ENCODE measurements around the gene GABBR1. TPM values are rescaled to one million over a fixed set of nuclear protein-coding genes. Genes with fewer than 3 reads are reported as not detected.
A peak's percentile ranks its signal among the peaks of the same experiment; 100 is the strongest.

GABBR1 gene
- total and polyA plus RNA-seq, 2 of the 13 experiments (the other 11 are each of a cell fraction or from before 2014, with no cell fraction given), result 0.07 to 0.37 TPM

DNA sequence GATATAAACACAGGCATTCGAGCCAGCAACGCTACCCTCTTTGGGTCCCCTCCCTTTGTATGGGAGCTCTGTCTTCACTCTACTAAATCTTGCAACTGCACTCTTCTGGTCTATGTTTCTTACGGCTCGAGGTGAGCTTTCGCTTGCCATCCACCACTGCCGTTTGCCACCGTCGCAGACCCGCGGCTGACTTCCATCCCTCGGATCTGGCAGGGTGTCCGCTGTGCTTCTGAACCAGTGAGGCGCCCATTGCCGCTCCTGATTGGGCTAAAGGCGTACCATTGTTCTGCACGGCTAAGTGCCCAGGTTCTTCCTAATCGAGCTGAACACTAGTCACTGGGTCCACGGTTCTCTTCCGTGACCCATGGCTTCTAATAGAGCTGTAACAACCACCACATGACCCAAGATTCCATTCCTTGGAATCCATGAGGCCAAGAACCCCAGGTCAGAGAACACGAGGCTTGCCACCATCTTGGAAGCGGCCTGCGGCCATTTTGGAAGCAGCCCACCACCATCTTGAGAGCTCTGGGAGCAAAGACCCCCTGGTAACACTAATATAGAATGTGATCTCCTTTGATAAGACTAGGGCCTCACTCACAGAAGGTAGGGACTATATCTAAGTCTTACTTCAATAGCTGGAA lies 74.4 kb downstream of the GABBR1 start:
- peak overlapping the region; percentile 28 for H3K4me2 ChIP-seq (ENCODE audit: low read depth, low read length)
- ChIA-PET CTCF (ENCODE audit: low intra/inter-chr PET ratio, low total read pairs) (no interaction called here), POLR2A (interaction anchor here (0.6 to 2.6 kb wide), 6 partner anchors 9 to 693 kb away, joined by 3 to 8 read pairs (median 5); a partner anchor contains a TSS)
- H3K27ac ChIP-seq (ENCODE audit: extremely low read length, insufficient read depth, low read length), result no peak overlapping the region
- H3K79me2 ChIP-seq (ENCODE audit: insufficient read depth, low read length), result no peaks in the 10 kb centered on the region
- H3K4me1 ChIP-seq (ENCODE audit: insufficient read depth, low read length), result peaks cover 37% of the 10 kb centered on the region
- H2AFZ ChIP-seq (ENCODE audit: low read length), result no peak overlapping the region
- no peaks in the 10 kb centered on the region for H3K36me3 ChIP-seq (replicated peaks in 1 of 2; ENCODE audit: control insufficient read depth in 1 of 2, insufficient read depth in 2 of 2, low read length in 2 of 2)
- no peak for DNase-seq (ENCODE audit: low spot score)
- in situ Hi-C loops (cut with HindIII; ENCODE audit: extremely low pct_ligation_motif_present, low pct_unique_long_range_greater_than_20kb), result no loop called here
- no TSS peak for BruUV-seq (replicated peaks)
- no peaks in the 10 kb centered on the region for H4K20me1 ChIP-seq (ENCODE audit: insufficient read depth, low read length)
- no peak overlapping the region for H3K4me3 ChIP-seq (replicated peaks in 1 of 3; ENCODE audit: insufficient read depth in 1 of 3, low read depth in 2 of 3, low read length in 3 of 3)
- H3K9ac ChIP-seq (ENCODE audit: insufficient read depth, low read depth, low read length), result no peak overlapping the region
- 90% methylated on average over 22 of the region's 22 CpGs for WGBS (ENCODE audit: low lambda C conversion rate)
- no peak for ATAC-seq
- intact Hi-C loops (cut with micrococcal nuclease; ENCODE audit: unreplicated experiment), result no loop called here
- no peaks in the 10 kb centered on the region for H3K27me3 ChIP-seq (ENCODE audit: control insufficient read depth in 1 of 2, insufficient read depth in 2 of 2, low read length in 2 of 2)
- H3K9me3 ChIP-seq (ENCODE audit: low read length), result no peaks in the 10 kb centered on the region
- no peak for FAIRE-seq
- TF ChIP-seq, protein P1, sequence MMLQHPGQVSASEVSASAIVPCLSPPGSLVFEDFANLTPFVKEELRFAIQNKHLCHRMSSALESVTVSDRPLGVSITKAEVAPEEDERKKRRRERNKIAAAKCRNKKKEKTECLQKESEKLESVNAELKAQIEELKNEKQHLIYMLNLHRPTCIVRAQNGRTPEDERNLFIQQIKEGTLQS (CRISPR knock-in tag; IDR thresholded peaks at IDR 0.05), result no peak
- TF ChIP-seq GABPB1 (CRISPR knock-in tag; IDR thresholded peaks at IDR 0.05), result no peak
- TF ChIP-seq HOXA7 (CRISPR knock-in tag; IDR thresholded peaks at IDR 0.05), result no peak
- no peak for TF ChIP-seq TEAD2 (CRISPR knock-in tag; IDR thresholded peaks at IDR 0.05)
- TF ChIP-seq, protein P2, sequence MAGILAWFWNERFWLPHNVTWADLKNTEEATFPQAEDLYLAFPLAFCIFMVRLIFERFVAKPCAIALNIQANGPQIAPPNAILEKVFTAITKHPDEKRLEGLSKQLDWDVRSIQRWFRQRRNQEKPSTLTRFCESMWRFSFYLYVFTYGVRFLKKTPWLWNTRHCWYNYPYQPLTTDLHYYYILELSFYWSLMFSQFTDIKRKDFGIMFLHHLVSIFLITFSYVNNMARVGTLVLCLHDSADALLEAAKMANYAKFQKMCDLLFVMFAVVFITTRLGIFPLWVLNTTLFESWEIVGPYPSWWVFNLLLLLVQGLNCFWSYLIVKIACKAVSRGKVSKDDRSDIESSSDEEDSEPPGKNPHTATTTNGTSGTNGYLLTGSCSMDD (CRISPR knock-in tag; IDR thresholded peaks at IDR 0.05), result no peak
- TF ChIP-seq, protein P3, sequence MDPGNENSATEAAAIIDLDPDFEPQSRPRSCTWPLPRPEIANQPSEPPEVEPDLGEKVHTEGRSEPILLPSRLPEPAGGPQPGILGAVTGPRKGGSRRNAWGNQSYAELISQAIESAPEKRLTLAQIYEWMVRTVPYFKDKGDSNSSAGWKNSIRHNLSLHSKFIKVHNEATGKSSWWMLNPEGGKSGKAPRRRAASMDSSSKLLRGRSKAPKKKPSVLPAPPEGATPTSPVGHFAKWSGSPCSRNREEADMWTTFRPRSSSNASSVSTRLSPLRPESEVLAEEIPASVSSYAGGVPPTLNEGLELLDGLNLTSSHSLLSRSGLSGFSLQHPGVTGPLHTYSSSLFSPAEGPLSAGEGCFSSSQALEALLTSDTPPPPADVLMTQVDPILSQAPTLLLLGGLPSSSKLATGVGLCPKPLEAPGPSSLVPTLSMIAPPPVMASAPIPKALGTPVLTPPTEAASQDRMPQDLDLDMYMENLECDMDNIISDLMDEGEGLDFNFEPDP (CRISPR knock-in tag; conservative IDR thresholded peaks at IDR 0.05), result no peak
- no peak for TF ChIP-seq ZFP37 (CRISPR knock-in tag; IDR thresholded peaks at IDR 0.05; ENCODE audit: borderline replicate concordance)
- TF ChIP-seq, protein P4, sequence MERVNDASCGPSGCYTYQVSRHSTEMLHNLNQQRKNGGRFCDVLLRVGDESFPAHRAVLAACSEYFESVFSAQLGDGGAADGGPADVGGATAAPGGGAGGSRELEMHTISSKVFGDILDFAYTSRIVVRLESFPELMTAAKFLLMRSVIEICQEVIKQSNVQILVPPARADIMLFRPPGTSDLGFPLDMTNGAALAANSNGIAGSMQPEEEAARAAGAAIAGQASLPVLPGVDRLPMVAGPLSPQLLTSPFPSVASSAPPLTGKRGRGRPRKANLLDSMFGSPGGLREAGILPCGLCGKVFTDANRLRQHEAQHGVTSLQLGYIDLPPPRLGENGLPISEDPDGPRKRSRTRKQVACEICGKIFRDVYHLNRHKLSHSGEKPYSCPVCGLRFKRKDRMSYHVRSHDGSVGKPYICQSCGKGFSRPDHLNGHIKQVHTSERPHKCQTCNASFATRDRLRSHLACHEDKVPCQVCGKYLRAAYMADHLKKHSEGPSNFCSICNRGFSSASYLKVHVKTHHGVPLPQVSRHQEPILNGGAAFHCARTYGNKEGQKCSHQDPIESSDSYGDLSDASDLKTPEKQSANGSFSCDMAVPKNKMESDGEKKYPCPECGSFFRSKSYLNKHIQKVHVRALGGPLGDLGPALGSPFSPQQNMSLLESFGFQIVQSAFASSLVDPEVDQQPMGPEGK (CRISPR knock-in tag; IDR thresholded peaks at IDR 0.05), result no peak
- TF ChIP-seq ATF1 (CRISPR knock-in tag; IDR thresholded peaks at IDR 0.05), result no peak
- no peak for TF ChIP-seq SMAD3 (CRISPR knock-in tag; IDR thresholded peaks at IDR 0.05)
- TF ChIP-seq KIAA2018 (CRISPR knock-in tag; IDR thresholded peaks at IDR 0.05; ENCODE audit: borderline replicate concordance), result no peak
